ENCODE measurements around the gene FANCD2.

DNA sequence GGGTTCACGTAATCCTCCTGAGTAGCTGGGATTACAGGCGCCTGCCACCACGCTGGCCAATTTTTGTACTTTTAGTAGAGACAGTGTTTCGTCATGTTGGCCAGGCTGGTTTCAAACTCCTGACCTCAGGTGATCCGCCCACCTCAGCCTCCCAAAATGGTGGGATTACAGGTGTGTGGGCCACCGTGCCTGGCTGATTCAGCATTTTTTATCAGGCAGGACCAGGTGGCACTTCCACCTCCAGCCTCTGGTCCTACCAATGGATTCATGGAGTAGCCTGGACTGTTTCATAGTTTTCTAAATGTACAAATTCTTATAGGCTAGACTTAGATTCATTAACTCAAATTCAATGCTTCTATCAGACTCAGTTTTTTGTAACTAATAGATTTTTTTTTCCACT lies 124.8 kb downstream of the FANCD2 start:
- no peak for TF ChIP-seq EZH2 (IDR thresholded peaks at IDR 0.05; ENCODE audit: low read depth, unreplicated experiment)
- TF ChIP-seq, protein P1, sequence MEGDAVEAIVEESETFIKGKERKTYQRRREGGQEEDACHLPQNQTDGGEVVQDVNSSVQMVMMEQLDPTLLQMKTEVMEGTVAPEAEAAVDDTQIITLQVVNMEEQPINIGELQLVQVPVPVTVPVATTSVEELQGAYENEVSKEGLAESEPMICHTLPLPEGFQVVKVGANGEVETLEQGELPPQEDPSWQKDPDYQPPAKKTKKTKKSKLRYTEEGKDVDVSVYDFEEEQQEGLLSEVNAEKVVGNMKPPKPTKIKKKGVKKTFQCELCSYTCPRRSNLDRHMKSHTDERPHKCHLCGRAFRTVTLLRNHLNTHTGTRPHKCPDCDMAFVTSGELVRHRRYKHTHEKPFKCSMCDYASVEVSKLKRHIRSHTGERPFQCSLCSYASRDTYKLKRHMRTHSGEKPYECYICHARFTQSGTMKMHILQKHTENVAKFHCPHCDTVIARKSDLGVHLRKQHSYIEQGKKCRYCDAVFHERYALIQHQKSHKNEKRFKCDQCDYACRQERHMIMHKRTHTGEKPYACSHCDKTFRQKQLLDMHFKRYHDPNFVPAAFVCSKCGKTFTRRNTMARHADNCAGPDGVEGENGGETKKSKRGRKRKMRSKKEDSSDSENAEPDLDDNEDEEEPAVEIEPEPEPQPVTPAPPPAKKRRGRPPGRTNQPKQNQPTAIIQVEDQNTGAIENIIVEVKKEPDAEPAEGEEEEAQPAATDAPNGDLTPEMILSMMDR (conservative IDR thresholded peaks at IDR 0.05; ENCODE audit: low read depth in 2 of 2) = no peak
- TF ChIP-seq, protein P2, sequence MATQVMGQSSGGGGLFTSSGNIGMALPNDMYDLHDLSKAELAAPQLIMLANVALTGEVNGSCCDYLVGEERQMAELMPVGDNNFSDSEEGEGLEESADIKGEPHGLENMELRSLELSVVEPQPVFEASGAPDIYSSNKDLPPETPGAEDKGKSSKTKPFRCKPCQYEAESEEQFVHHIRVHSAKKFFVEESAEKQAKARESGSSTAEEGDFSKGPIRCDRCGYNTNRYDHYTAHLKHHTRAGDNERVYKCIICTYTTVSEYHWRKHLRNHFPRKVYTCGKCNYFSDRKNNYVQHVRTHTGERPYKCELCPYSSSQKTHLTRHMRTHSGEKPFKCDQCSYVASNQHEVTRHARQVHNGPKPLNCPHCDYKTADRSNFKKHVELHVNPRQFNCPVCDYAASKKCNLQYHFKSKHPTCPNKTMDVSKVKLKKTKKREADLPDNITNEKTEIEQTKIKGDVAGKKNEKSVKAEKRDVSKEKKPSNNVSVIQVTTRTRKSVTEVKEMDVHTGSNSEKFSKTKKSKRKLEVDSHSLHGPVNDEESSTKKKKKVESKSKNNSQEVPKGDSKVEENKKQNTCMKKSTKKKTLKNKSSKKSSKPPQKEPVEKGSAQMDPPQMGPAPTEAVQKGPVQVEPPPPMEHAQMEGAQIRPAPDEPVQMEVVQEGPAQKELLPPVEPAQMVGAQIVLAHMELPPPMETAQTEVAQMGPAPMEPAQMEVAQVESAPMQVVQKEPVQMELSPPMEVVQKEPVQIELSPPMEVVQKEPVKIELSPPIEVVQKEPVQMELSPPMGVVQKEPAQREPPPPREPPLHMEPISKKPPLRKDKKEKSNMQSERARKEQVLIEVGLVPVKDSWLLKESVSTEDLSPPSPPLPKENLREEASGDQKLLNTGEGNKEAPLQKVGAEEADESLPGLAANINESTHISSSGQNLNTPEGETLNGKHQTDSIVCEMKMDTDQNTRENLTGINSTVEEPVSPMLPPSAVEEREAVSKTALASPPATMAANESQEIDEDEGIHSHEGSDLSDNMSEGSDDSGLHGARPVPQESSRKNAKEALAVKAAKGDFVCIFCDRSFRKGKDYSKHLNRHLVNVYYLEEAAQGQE (IDR thresholded peaks at IDR 0.05; ENCODE audit: unreplicated experiment) = no peak
- TF ChIP-seq POLR2AphosphoS5 (IDR thresholded peaks at IDR 0.05; ENCODE audit: low read depth) = no peak
- TF ChIP-seq CREB1 (CRISPR knock-in tag; IDR thresholded peaks at IDR 0.05; ENCODE audit: low read depth) = no peak
- no peak for TF ChIP-seq JUNB (IDR thresholded peaks at IDR 0.05; ENCODE audit: unreplicated experiment)
- no peak for TF ChIP-seq ZNF114 (CRISPR knock-in tag; IDR thresholded peaks at IDR 0.05)
- TF ChIP-seq EZH2phosphoT487 (IDR thresholded peaks at IDR 0.05; ENCODE audit: unreplicated experiment) = no peak
- no peak for TF ChIP-seq ZNF331 (CRISPR knock-in tag; IDR thresholded peaks at IDR 0.05; ENCODE audit: low read depth)
